TTC549 (cell line): ENCODE results near the gene TMPRSS7.

ENCODE experiments used
- FAIRE-seq: peaks from 2 replicates; lab custom pipeline; 2012; peaks lifted over from hg19 to GRCh38; lab: Jason Lieb, UNC

Gene TMPRSS7

DNA sequence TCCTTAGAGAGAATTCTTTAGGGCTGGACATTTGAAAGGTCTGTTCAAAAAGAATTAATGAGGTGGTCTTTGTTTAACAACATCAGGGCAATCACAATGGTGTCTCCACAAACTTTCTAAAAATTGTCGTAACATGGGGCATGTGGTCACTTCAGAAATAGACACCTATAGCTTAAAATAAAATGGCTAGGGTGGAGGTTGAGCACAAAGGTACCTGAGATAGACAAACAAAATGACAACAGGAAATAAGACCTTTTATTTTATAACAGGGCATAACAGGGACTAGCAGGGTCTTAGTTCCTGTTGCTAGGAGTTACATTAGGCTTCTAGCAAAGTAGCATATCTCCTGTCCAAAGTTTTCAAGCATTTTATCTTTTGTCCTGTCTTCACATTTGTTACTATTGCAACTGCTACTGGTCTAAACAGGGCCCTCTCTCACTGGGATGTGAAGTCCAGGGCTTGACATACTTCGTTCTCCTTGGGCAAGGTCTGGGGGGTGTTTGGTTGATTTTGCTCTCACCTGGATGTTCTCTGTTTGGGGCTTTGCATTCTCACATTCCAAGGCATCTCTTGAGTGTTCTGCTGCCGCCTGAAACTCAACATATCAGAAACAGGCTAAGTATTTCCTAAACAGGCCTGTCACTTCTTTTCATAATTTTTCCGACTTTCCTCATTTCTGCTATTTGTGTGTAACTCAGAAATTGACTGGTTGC is 95.5 kb downstream of the TMPRSS7 start:
- no peak for FAIRE-seq

DNA sequence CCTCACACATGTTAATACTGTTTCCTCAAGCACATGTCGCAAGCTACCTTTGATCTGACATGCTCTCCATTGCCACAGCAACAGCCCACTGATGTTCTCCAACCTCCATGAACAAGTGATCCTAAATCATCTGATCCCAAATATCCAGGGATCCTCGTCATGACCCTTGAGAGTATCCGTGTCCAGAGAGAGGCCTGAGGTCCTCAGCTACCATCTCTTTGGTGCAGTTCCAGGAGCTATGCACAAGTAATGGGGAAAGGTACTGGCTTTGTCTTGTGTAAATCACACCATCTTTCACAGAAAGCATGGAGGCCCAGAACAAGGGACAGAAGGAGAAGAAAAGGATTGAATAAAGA is 96.1 kb downstream of the TMPRSS7 start:
- FAIRE-seq: no peak
